Activated CD8-positive, alpha-beta T cell treated with anti-CD3 and anti-CD28 coated beads for 36 hours (primary cell): Measurements from ENCODE around the gene KCNG1. TPM values are rescaled to one million over a fixed set of nuclear protein-coding genes. Genes with fewer than 3 reads are reported as not detected.

Experiments used
- ATAC-seq: fragments of 200-7000 bp; cut with Tn5 transposase; one replicate; pipeline ENCODE4 v1.10.0; 2021; ENCODE audit warnings: mild to moderate bottlenecking, moderate library complexity
- CTCF ChIA-PET: fragments of 350-600 bp; sonication (Branson Sonifier 250); formaldehyde crosslinking; loops from one replicate; lab custom pipeline; 2021; ENCODE audit warnings: antibody characterized with exemption; lab: Charles Lee
- POLR2A ChIA-PET: fragments of 350-600 bp; sonication (Branson Sonifier 250); formaldehyde crosslinking; loops from one replicate; lab custom pipeline; 2021; ENCODE audit warnings: antibody characterized with exemption; lab: Charles Lee
- DNase-seq: peaks from one replicate; pipeline ENCODE4 v3.0.0-alpha.2; 2020
- H3K27ac Mint-ChIP-seq: one replicate; pipeline ENCODE4 v1.8.0; 2021; ENCODE audit warnings: mild to moderate bottlenecking, mixed read lengths
- H3K27me3 Mint-ChIP-seq: one replicate; pipeline ENCODE4 v1.8.0; 2021; ENCODE audit warnings: mixed read lengths
- H3K36me3 Mint-ChIP-seq: one replicate; pipeline ENCODE4 v1.8.0; 2021; ENCODE audit warnings: low read depth, mixed read lengths
- H3K4me1 Mint-ChIP-seq: one replicate; pipeline ENCODE4 v1.8.0; 2021; ENCODE audit warnings: low read depth, mixed read lengths
- H3K4me3 Mint-ChIP-seq: one replicate; pipeline ENCODE4 v1.8.0; 2021; ENCODE audit warnings: mild to moderate bottlenecking, moderate library complexity, mixed read lengths
- H3K9me3 Mint-ChIP-seq: one replicate; pipeline ENCODE4 v1.8.0; 2021; ENCODE audit warnings: mixed read lengths
- CTCF ChIP-seq: fragments of 200-600 bp; IDR thresholded peaks from one replicate; pipeline ENCODE4 v1.8.0; 2022; ENCODE audit warnings: antibody characterized with exemption, mild to moderate bottlenecking
- intact Hi-C: fragments of 100-400 bp; cut with micrococcal nuclease; formaldehyde crosslinking; loops from one replicate; pipeline ENCODE4 v1.10.0; 2022
- total RNA-seq, 2 experiments: library from RNA; stranded (reverse); gene quantifications; one replicate each; pipeline ENCODE4 v1.2.3, GENCODE V29; 2021

KCNG1 gene
- total RNA-seq, 2 experiments from 2014 or later: 1.8 TPM

GRCh38 chr20:50953821-50954220 is 69.1 kb downstream of the KCNG1 start:
- Mint-ChIP-seq H3K9me3 (no peaks in the 10 kb centered on the region), H3K4me3 (no peak overlapping the region), H3K36me3 (peaks cover 36% of the 10 kb centered on the region), H3K27ac (no peak overlapping the region), H3K4me1 (peaks cover 41% of the 10 kb centered on the region), H3K27me3 (no peaks in the 10 kb centered on the region)
- intact Hi-C loops: no loop called here
- ATAC-seq: no peak
- ChIA-PET POLR2A (no interaction called here), CTCF (no interaction called here)
- DNase-seq: no peak
- TF ChIP-seq CTCF: no peak

Other genes starting within 250 kb of the KCNG1 start
- gene BCAS4, start 228.0 kb downstream of the KCNG1 start, total RNA-seq: 10 to 100 TPM; 27.3 to 31.7 TPM
- gene ADNP, start 91.7 kb downstream of the KCNG1 start, total RNA-seq: 10 to 100 TPM; 58.9 to 60.0 TPM
- gene DPM1, start 64.6 kb downstream of the KCNG1 start, total RNA-seq: 10 to 100 TPM; 66.6 to 75.4 TPM
- 1 to 10 TPM; 4.6 TPM for gene MOCS3, start 64.3 kb downstream of the KCNG1 start, total RNA-seq